Epithelial cell of proximal tubule (primary cell): ENCODE data around the gene CRACR2B. TPM values are rescaled to one million over a fixed set of nuclear protein-coding genes. Genes with fewer than 3 reads are reported as not detected.

Experiments
- DNase-seq: peaks from one replicate; pipeline ENCODE4 v3.0.0-alpha.2; 2011; ENCODE audit warnings: low read depth
- H3K4me3 ChIP-seq: 2 replicates; pipeline ENCODE4 v1.5.1; 2011; ENCODE audit warnings: low read depth, mild to moderate bottlenecking, low read length
- CTCF ChIP-seq: conservative IDR thresholded peaks from 2 replicates; pipeline ENCODE4 v1.5.1; 2012; ENCODE audit warnings: low read depth, mild to moderate bottlenecking, low read length
- total RNA-seq: library from RNA; depleted of rRNA; stranded (reverse); fragments of >200 nt; gene quantifications from 2 replicates; pipeline ENCODE4 v1.2.3, GENCODE V29; 2015

Gene CRACR2B
- total RNA-seq, 1 donor from 2014 or later = 55.7 TPM

GRCh38 chr11:820655-821511, 6.8 kb upstream of the CRACR2B start:
- peak overlapping the region; percentile 88 for H3K4me3 ChIP-seq
- TF ChIP-seq CTCF = no peak
- DNase-seq = no peak

GRCh38 chr11:821512-822371, 6.0 kb upstream of the CRACR2B start:
- H3K4me3 ChIP-seq = peak overlapping the region; percentile 88
- no peak for TF ChIP-seq CTCF

GRCh38 chr11:823441-824291, 4.1 kb upstream of the CRACR2B start:
- no peak overlapping the region for H3K4me3 ChIP-seq
- DNase-seq = no peak
- TF ChIP-seq CTCF = no peak

More at GRCh38 chr11:821512-822371, 6.0 kb upstream of the CRACR2B start:
- DNase-seq = no peak

GRCh38 chr11:824292-824880, 3.3 kb upstream of the CRACR2B start:
- no peak for TF ChIP-seq CTCF
- DNase-seq = no peak
- no peak overlapping the region for H3K4me3 ChIP-seq

GRCh38 chr11:824942-825341, 2.8 kb upstream of the CRACR2B start:
- no peak for TF ChIP-seq CTCF
- DNase-seq = no peak

GRCh38 chr11:825366-826226, 2.1 kb upstream of the CRACR2B start:
- no peak for TF ChIP-seq CTCF
- no peak overlapping the region for H3K4me3 ChIP-seq
- no peak for DNase-seq

More at GRCh38 chr11:824942-825341, 2.8 kb upstream of the CRACR2B start:
- no peak overlapping the region for H3K4me3 ChIP-seq
